A375 (cell line): ENCODE measurements around the gene SUMO4. TPM values are rescaled to one million over a fixed set of nuclear protein-coding genes. Genes with fewer than 3 reads are reported as not detected.

ENCODE experiments used
- total RNA-seq: library from RNA; depleted of rRNA; stranded (reverse); fragments of >200 nt; shearing (Covaris generic); gene quantifications from 2 replicates; pipeline ENCODE4 v1.2.3, GENCODE V29; 2014; rRNA removed

Gene SUMO4
- 0.34 and 1.5 TPM in 2 replicates for total RNA-seq

DNA sequence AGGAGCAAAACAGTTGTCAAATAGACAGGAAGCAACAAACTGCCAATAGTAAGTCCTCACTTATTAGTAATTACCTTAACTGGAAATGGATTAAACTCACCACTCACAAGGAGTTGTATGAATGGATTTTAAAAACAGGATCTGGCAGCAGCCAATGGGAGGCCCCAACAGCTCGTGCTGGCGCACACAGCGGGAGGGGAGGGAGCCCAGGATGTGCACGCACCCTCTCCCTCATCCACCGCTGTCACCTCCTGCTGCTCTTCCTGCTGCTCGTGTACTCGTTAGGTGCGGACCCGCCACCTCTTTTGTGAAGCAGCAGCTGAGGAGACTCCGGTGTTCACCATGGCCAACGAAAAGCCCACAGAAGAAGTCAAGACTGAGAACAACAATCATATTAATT is at the start of gene SUMO4:
SUMO4 (plus strand) TSS at position 213 of the 400 bp plus-strand sequence; CDS start at position 343, 130 bp downstream.

Other genes starting within 250 kb of the SUMO4 start
- 11.0 and 12.3 TPM in 2 replicates for gene TAB2, start 82.5 kb upstream of the SUMO4 start, total RNA-seq
- gene ZC3H12D, start 84.8 kb downstream of the SUMO4 start, total RNA-seq = 0.08 and 0.16 TPM in 2 replicates
- 17.9 and 23.5 TPM in 2 replicates for gene PPIL4, start 145.8 kb downstream of the SUMO4 start, total RNA-seq
- gene GINM1, start 166.1 kb downstream of the SUMO4 start, total RNA-seq = 19.3 and 22.4 TPM in 2 replicates
- gene KATNA1, start 248.5 kb downstream of the SUMO4 start, total RNA-seq = 16.4 and 21.9 TPM in 2 replicates